ENCODE results near the gene HCRTR1. TPM values are rescaled to one million over a fixed set of nuclear protein-coding genes. Genes with fewer than 3 reads are reported as not detected.
A peak's percentile ranks its signal among the peaks of the same experiment; 100 is the strongest.

Gene HCRTR1
- total RNA-seq, 6 experiments from 2014 or later, result not detected

GRCh38 chr1:31632649-31633048, 15.2 kb downstream of the HCRTR1 start:
- Mint-ChIP-seq H3K27me3 (ENCODE audit: insufficient read depth) (no peaks in the 10 kb centered on the region), H3K27ac (no peak overlapping the region)

GRCh38 chr1:31633117-31633516, 15.6 kb downstream of the HCRTR1 start:
- DNase-seq, result peak; percentile 26
- Mint-ChIP-seq H3K4me1 (ENCODE audit: low read depth) (peaks cover 40% of the 10 kb centered on the region), H3K27ac (no peak overlapping the region), H3K9me3 (no peaks in the 10 kb centered on the region), H3K36me3 (ENCODE audit: low read depth) (peaks cover 27% of the 10 kb centered on the region), H3K4me3 (no peak overlapping the region), H3K27me3 (ENCODE audit: insufficient read depth) (no peaks in the 10 kb centered on the region)
- TF ChIP-seq CTCF (IDR thresholded peaks at IDR 0.05), result peak; percentile 80

More at GRCh38 chr1:31632649-31633048, 15.2 kb downstream of the HCRTR1 start:
- TF ChIP-seq CTCF (IDR thresholded peaks at IDR 0.05), result no peak
- H3K36me3 Mint-ChIP-seq (ENCODE audit: low read depth), result peaks cover 31% of the 10 kb centered on the region
- H3K4me1 Mint-ChIP-seq (ENCODE audit: low read depth), result peaks cover 40% of the 10 kb centered on the region
- H3K9me3 Mint-ChIP-seq, result no peaks in the 10 kb centered on the region
- DNase-seq, result no peak
- H3K4me3 Mint-ChIP-seq, result no peak overlapping the region

GRCh38 chr1:31637915-31638673, 20.6 kb downstream of the HCRTR1 start:
- Mint-ChIP-seq H3K4me3 (no peak overlapping the region), H3K27me3 (ENCODE audit: insufficient read depth) (no peaks in the 10 kb centered on the region), H3K9me3 (no peaks in the 10 kb centered on the region), H3K27ac (no peak overlapping the region), H3K36me3 (ENCODE audit: low read depth) (no peaks in the 10 kb centered on the region), H3K4me1 (ENCODE audit: low read depth) (peaks cover 27% of the 10 kb centered on the region)
- no peak for DNase-seq
- TF ChIP-seq CTCF (IDR thresholded peaks at IDR 0.05), result no peak

GRCh38 chr1:31639543-31639942, 22.1 kb downstream of the HCRTR1 start:
- no peak overlapping the region for H3K4me3 Mint-ChIP-seq
- peak; percentile 72 for DNase-seq
- H3K36me3 Mint-ChIP-seq (ENCODE audit: low read depth), result no peaks in the 10 kb centered on the region
- no peaks in the 10 kb centered on the region for H3K27me3 Mint-ChIP-seq (ENCODE audit: insufficient read depth)
- TF ChIP-seq CTCF (IDR thresholded peaks at IDR 0.05), result no peak
- peaks cover 38% of the 10 kb centered on the region for H3K4me1 Mint-ChIP-seq (ENCODE audit: low read depth)
- H3K27ac Mint-ChIP-seq, result no peak overlapping the region
- H3K9me3 Mint-ChIP-seq, result no peaks in the 10 kb centered on the region

- H3K9me3 Mint-ChIP-seq, result no peaks in the 10 kb centered on the region
- no peak for DNase-seq
- no peaks in the 10 kb centered on the region for H3K27me3 Mint-ChIP-seq (ENCODE audit: insufficient read depth)
- H3K4me1 Mint-ChIP-seq (ENCODE audit: low read depth), result peaks cover 39% of the 10 kb centered on the region
- no peak overlapping the region for H3K27ac Mint-ChIP-seq
- no peak overlapping the region for H3K4me3 Mint-ChIP-seq
- no peaks in the 10 kb centered on the region for H3K36me3 Mint-ChIP-seq (ENCODE audit: low read depth)
- TF ChIP-seq CTCF (IDR thresholded peaks at IDR 0.05), result peak; percentile 21; the same call in 1 of the 2 replicates
Measured at GRCh38 chr1:31640179-31640578, 22.7 kb downstream of the HCRTR1 start.
